HG03097 (cell line): ENCODE results near the gene ZYG11A.
"Not testable (repeated sequence)": the region's sequence is repeated elsewhere in the genome, so short reads cannot be mapped to it uniquely, and the experiment has no call there.

ENCODE experiments used
- ATAC-seq: cut with Tn5 transposase; IDR thresholded peaks from one replicate; pipeline ENCODE4 v1.9.1; 2021; ENCODE audit not compliant: unreplicated experiment, low FRiP score

ZYG11A gene

GRCh38 chr1:52869727-52870126 lies 27.2 kb downstream of the ZYG11A start:
- not testable (repeated sequence) for ATAC-seq

DNA sequence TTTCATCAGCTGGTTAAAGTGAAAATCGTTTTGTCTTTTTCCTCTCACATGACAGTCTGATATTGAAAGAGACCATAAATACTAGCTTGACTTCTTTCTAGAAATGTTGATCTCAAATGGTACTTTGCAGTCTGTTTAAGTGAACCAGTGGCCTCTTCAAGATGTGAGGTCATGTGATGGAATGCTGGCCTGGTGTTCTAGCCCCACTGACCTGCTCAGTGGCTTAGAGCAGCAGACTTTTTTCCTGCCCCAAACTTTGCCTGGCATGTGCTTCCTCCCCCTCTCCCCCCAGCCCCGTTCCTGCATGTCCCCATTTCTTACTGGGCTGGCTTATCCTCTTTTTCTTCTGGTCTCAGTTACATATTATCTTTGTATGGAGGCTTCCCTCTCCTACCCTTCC lies 34.3 kb downstream of the ZYG11A start:
- no peak for ATAC-seq

- ATAC-seq = no peak
These were observed 35.0 kb downstream of the ZYG11A start for GRCh38 chr1:52877554-52877953.

GRCh38 chr1:52880206-52880605 lies 37.6 kb downstream of the ZYG11A start:
- no peak for ATAC-seq

DNA sequence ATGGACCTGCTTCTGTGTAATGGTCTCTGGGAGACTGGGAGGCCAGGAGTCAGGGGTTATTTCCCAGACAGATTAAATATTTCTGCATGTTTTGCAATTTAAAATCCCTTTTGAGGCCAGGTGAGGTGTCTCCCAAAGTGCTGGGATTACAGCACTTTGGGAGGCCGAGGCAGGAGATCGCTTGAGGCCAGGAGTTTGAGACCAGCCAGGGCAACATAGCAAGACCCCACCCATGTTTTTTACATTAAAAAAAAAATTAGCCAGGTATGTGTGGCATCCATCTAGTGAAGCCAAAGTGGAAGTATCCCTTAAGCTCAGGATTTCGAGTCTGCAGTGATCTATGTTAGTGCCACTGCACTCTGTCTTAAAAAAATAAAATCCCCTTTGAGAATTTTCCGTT lies 44.9 kb downstream of the ZYG11A start:
- no peak for ATAC-seq

GRCh38 chr1:52892424-52893215 lies 50.1 kb downstream of the ZYG11A start:
- no peak for ATAC-seq

DNA sequence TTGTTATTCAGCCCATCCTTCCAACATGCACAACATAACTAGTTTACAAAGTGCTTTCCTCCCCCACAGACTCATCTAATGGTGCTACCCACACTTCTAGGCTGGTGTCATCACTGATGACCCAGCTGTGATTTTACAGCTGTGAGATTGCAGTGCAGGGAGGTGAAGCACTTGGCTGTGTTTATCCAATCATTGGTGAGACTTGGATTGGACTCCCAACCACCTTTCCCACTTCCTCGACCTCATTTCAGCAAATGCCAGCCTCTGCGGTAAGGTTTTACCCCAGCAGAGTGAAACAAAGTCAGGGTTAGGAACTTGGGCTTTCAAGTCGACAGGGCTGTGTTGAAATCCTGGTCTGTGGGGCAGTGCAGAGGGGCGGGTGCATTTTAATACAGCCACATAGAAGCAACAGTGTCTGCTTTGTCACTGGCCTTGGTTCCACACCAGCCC lies 56.9 kb downstream of the ZYG11A start:
- no peak for ATAC-seq

- no peak for ATAC-seq
These were observed 57.8 kb downstream of the ZYG11A start for GRCh38 chr1:52900402-52900801.

- ATAC-seq = no peak
These were observed 58.8 kb downstream of the ZYG11A start for GRCh38 chr1:52901384-52901783.

- ATAC-seq = no peak
These were observed 61.8 kb downstream of the ZYG11A start for GRCh38 chr1:52904208-52904926.

DNA sequence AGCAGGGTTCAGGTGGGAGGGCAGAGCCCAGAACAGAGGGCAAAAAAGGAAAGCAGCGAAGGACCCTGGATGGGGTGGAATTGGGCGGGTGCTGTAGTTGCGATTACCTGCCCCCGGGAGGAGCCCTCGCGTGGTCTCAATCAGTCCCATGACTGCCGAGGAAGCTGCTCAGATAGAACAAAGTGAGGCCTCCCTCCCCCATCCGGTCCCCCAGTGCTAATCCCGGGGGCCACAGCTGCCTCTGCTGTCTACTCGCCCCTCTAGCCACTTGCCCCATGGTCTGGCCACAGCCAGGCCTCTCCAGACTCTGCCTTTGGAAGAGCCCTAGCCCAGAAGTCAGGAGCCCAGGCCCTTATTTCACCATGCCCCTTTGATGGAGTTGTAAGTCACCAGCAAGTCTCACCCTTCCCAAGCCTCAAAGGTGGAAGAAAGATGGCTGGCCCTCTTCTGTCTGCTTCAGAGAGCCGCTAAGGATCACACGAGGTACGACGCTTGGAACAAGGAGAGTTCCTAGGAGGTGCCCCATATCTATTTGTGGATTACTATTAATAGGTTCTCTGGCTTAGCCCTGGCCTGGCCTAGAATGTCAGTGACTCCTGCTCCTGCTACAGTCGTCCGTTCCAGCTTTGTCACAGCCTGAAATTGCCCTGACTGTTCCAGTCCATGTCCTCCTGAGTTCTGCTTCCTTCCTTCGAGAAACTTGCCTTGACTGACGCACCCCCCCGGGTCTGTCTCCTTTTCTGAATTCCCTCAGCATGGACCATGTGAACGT lies 62.6 kb downstream of the ZYG11A start:
- no peak for ATAC-seq

DNA sequence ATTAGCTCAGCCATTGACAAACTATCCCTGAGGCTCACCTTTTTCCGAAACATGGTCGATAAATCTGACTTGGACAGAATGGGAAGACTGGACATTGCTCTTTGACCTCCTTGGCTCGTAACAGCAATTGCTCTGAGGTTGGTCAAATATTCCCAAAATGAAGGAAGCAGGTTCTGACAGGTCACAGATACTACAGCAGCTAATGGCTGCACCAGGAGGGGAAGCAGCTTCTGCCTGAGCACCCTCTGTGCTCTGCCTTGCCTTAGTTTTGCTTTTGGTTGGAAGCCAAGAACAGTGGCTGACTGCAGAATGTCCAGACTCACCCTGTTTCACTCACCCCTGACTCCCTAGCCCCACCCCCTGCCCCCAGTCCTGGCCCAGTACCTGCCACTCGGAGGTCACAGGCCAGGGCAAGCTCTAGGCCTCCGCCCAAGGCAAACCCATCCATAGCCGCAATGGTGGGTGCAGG lies 63.6 kb downstream of the ZYG11A start:
- no peak for ATAC-seq

DNA sequence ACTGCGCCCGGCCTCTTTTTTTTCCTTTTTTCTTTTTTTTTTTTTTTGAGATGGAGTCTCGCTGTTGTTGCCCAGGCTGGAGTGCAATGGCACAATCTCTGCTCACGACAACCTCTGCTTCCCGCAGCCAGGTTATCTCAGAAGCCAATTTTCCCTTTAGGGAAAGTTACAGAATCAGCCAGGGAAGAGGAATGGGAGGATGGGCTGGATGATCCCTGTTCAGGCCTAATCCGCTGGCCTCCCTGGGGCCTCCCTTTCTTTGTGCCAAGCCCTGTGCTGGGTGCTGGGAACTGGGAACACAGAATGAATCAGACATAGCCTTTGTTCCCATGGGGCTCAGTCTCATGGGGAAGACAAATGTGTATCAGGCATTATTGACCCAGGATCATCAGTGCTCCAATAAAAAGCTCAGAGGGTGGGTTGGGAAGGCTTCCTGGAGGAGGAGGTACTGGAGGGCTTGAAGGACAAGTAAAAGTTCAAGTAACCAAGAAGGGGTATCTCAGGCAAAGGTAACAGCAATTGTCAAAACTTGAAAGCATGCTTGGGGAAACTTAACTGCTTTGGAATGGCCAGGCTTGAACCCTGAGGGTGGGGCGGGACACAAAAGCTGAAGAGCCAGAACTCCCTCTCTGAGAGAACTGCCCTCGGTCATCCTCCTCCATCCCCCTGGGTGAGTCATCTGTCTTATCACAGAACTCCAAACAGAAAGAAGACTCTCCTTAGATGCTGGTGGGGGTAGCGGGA lies 64.7 kb downstream of the ZYG11A start:
- ATAC-seq = no peak

DNA sequence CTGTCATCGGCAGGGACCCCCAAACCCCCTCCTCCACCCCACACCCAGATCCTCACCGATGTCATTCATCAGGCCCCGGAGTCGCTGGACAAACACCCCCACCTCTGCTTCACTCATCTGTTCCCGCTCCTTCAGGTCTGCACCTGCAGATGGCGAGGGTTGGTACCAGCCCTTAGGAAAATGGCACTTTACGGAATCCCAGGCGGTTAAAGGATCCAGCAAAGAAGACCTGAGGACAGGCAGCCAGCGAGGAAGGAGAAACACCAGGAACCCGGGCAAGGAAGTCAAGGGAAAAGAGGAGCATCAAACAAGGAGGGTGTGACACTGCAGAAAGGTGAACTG lies 65.2 kb downstream of the ZYG11A start:
- no peak for ATAC-seq

- ATAC-seq = no peak
These were observed 69.0 kb downstream of the ZYG11A start for GRCh38 chr1:52911541-52911940.

GRCh38 chr1:52913014-52913413 lies 70.5 kb downstream of the ZYG11A start:
- no peak for ATAC-seq

DNA sequence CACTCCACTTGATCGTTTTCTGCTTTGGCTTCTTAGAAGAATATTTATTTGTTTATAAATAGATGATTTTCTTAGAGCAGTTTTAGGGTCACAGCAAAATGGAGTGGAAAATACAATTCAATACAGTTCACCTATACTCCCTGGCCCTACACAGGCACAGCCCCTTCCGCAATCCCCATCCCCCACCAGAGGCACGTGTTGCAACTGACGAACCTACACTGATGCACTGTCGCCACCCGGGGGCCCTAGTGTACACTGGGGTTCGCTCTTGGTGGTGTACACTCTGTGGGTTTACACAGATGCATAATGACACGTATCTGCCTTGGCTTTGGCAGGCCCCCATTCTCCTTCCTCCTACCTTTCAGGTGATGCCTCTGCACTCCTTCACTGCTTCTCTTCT lies 71.0 kb downstream of the ZYG11A start:
- no peak for ATAC-seq

DNA sequence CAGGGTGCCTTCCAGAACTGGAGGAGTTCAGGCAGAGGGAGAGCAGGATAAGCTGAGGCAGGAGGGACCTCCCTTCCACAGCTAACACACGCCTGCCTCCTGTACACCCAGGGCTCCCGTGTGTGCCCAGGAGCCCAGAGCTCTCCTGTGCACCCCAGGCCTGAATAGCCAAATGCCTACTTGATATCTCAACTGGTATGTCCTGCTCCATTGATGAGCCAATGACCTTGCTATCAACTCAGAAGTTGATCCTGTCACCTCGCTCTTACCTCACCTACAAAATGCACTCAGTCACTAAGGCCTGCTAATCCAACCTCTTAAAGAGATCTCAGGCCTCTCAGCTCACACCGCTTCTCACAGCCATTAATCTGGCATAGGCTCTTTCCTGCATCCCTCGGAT lies 71.9 kb downstream of the ZYG11A start:
- no peak for ATAC-seq

DNA sequence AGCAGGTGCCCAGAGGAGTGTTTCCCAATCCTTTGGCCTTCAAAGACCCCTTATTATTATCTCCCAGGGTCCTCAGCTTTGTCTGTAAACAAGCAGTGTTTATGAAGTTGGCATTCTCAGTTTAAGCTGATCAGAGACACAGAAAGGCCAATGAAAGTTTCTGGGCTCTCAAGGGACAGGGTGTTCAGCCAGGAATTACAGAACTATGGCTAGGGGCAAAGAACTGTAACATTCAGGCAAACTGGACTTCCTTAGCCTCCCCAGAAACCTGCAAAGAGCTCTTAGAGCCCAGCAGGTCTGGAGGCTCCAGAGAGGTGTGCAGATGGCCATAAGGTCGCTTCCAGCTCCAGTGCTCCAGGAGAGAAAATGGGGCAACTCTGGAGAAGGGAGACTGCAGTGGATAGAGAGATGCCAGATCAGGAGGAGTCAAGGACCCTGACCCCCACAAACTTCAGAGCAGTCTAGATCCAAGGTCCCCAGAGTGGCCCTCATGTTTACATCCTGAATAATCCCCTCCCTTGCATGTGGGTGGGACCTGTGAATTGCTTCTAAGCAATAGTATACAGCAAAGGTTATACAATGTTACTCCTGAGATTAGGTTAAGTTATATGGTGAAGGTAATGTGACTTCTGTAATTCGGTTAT lies 72.8 kb downstream of the ZYG11A start:
- ATAC-seq = no peak

GRCh38 chr1:52915855-52916220 lies 73.3 kb downstream of the ZYG11A start:
- ATAC-seq = no peak
